GM12878 (cell line): ENCODE data around the gene ACTMAP. TPM values are rescaled to one million over a fixed set of nuclear protein-coding genes. Genes with fewer than 3 reads are reported as not detected.

Source experiments
- ATAC-seq: fragments of 200-7000 bp; cut with Tn5 transposase; 3 replicates; pipeline ENCODE4 v1.9.1; 2020; ENCODE audit warnings: mild to moderate bottlenecking, moderate library complexity
- BruUV-seq: library from RNA; stranded (reverse); fragments of 400-500 nt; replicated peaks from 2 replicates; lab custom pipeline; 2021; lab: Mats Ljungman, UMichigan
- CTCF ChIA-PET: fragments of 300-600 bp; sonication (Branson Sonifier 250); formaldehyde crosslinking; extraction: SDS; loops from one replicate; lab custom pipeline; 2021; ENCODE audit warnings: inconsistent platforms; lab: Yijun Ruan, JAX
- POLR2A ChIA-PET: fragments of 350-600 bp; formaldehyde crosslinking; extraction: SDS; loops from one replicate; lab custom pipeline; 2021; ENCODE audit warnings: inconsistent platforms; lab: Charles Lee
- RAD21 ChIA-PET: fragments of 300-600 bp; sonication (Branson Sonifier 250); formaldehyde crosslinking; loops from one replicate; lab custom pipeline; 2023; ENCODE audit warnings: antibody characterized with exemption; ENCODE audit not compliant: unreplicated experiment; lab: Charles Lee
- SMC1A ChIA-PET: fragments of 300-600 bp; sonication (Branson Sonifier 250); formaldehyde crosslinking; loops from one replicate; lab custom pipeline; 2023; ENCODE audit not compliant: unreplicated experiment, uncharacterized antibody; lab: Charles Lee
- DNase-seq: peaks from one replicate; pipeline ENCODE4 v3.0.0-alpha.2; 2011; ENCODE audit warnings: low read depth, low spot score
- FAIRE-seq: peaks from 3 replicates; lab custom pipeline; 2011; peaks lifted over from hg19 to GRCh38; lab: Jason Lieb, UNC
- H2AFZ ChIP-seq: 2 replicates; pipeline ENCODE4 v1.6.0; 2011; ENCODE audit warnings: low read depth, low read length, control low read depth; ENCODE audit not compliant: control insufficient read depth
- H3K27ac ChIP-seq: 2 replicates; pipeline ENCODE4 v1.5.1; 2011; ENCODE audit warnings: control low read depth; ENCODE audit not compliant: control insufficient read depth, insufficient read depth
- H3K27me3 ChIP-seq, 2 experiments: replicated peaks in 1 of 2; 2 replicates each; pipeline versions ENCODE4 v1.6.0 to v1.6.1; 2011; ENCODE audit warnings: low read length in 1 of 2; ENCODE audit not compliant: control insufficient read depth in 2 of 2, insufficient read depth in 2 of 2
- H3K36me3 ChIP-seq, 2 experiments: 2 replicates each; pipeline ENCODE4 v1.5.1; 2011; ENCODE audit warnings: low read length in 1 of 2; ENCODE audit not compliant: control insufficient read depth in 2 of 2, insufficient read depth in 2 of 2
- H3K4me1 ChIP-seq: 2 replicates; pipeline ENCODE4 v1.6.1; 2011; ENCODE audit warnings: mild to moderate bottlenecking, low read length, moderate library complexity, mixed read lengths; ENCODE audit not compliant: control insufficient read depth, insufficient read depth
- H3K4me2 ChIP-seq: 2 replicates; pipeline ENCODE4 v1.6.0; 2011; ENCODE audit warnings: control low read depth; ENCODE audit not compliant: control insufficient read depth, insufficient read depth
- H3K4me3 ChIP-seq: fragments of 200-600 bp; sonication (generic); 2 replicates; pipeline ENCODE4 v1.5.1; 2016
- H3K79me2 ChIP-seq: 2 replicates; pipeline ENCODE4 v1.6.0; 2011; ENCODE audit warnings: low read length; ENCODE audit not compliant: control insufficient read depth, insufficient read depth
- H3K9ac ChIP-seq: 2 replicates; pipeline ENCODE4 v1.8.0; 2011; ENCODE audit warnings: low read length, control low read depth, mixed read lengths; ENCODE audit not compliant: control insufficient read depth, insufficient read depth
- H3K9me3 ChIP-seq: replicated peaks from 3 replicates; pipeline ENCODE4 v1.5.1; 2011; ENCODE audit warnings: mild to moderate bottlenecking, low read length; ENCODE audit not compliant: control insufficient read depth, insufficient read depth
- H4K20me1 ChIP-seq: 2 replicates; pipeline ENCODE4 v1.6.0; 2011; ENCODE audit not compliant: control insufficient read depth, insufficient read depth
- CEBPB ChIP-seq, 2 experiments: fragments of 150-350 bp in 1 of 2; IDR thresholded peaks; 2 replicates each; pipeline ENCODE4 v1.6.1; 2012 to 2014; ENCODE audit warnings: low read depth in 2 of 2, low read length in 2 of 2, borderline replicate concordance in 1 of 2, inconsistent platforms in 1 of 2
- EP300 ChIP-seq, 2 experiments: fragments of 150-350 bp in 1 of 2; IDR thresholded peaks; 2 replicates each; pipeline ENCODE4 v1.6.1; 2011 to 2012; ENCODE audit warnings: low read depth in 2 of 2, low read length in 2 of 2, borderline replicate concordance in 1 of 2, improper control_type of control experiment in 1 of 2, inconsistent platforms in 1 of 2; ENCODE audit not compliant: control insufficient read depth in 1 of 2
- ETV6 ChIP-seq, 2 experiments: fragments of 450-650 bp in 1 of 2; IDR thresholded peaks in 1 of 2; conservative IDR thresholded peaks in 1 of 2; 2 replicates each; pipeline ENCODE4 v1.6.1; 2014; ENCODE audit warnings: antibody characterized with exemption in 1 of 2, borderline replicate concordance in 1 of 2, low read depth in 1 of 2, mild to moderate bottlenecking in 1 of 2, moderate library complexity in 1 of 2
- GABPA ChIP-seq: IDR thresholded peaks from 2 replicates; pipeline ENCODE4 v1.6.1; 2014; ENCODE audit warnings: antibody characterized with exemption, low read depth, mild to moderate bottlenecking, inconsistent platforms
- IKZF1 ChIP-seq: fragments of 450-650 bp; conservative IDR thresholded peaks from 2 replicates; pipeline ENCODE4 v1.6.1; 2017; ENCODE audit warnings: antibody characterized with exemption, mild to moderate bottlenecking
- NFIC ChIP-seq: IDR thresholded peaks from 2 replicates; pipeline ENCODE4 v1.6.1; 2012; ENCODE audit warnings: low read depth, mild to moderate bottlenecking, inconsistent platforms, low read length, moderate library complexity
- POLR2A ChIP-seq: IDR thresholded peaks from 2 replicates; pipeline ENCODE4 v1.6.1; 2011; ENCODE audit warnings: low read depth, mild to moderate bottlenecking, low read length
- RCOR1 ChIP-seq: conservative IDR thresholded peaks from 2 replicates; pipeline ENCODE4 v1.6.1; 2012; ENCODE audit warnings: low read depth, low read length, improper control_type of control experiment
- SIN3A ChIP-seq: IDR thresholded peaks from 2 replicates; pipeline ENCODE4 v1.6.1; 2012; ENCODE audit warnings: low read depth, low read length, improper control_type of control experiment
- SMARCA5 ChIP-seq: fragments of 450-650 bp; IDR thresholded peaks from 2 replicates; pipeline ENCODE4 v1.6.1; 2017; ENCODE audit warnings: mild to moderate bottlenecking
- SMC3 ChIP-seq: IDR thresholded peaks from 2 replicates; pipeline ENCODE4 v1.6.1; 2011; ENCODE audit warnings: low read length, improper control_type of control experiment, borderline replicate concordance
- WGBS: methylation state at CpG from one replicate; pipeline ENCODE4 v1.1.6; 2016; ENCODE audit warnings: low lambda C conversion rate; ENCODE audit not compliant: insufficient replicate concordance, insufficient coverage; ENCODE audit errors: missing lambda C conversion rate; 5-methylcytosine and 5-hydroxymethylcytosine counted together
- in situ Hi-C: fragments of 300-500 bp; cut with MboI; formaldehyde crosslinking; loops from 9 replicates; pipeline ENCODE4 v1.14.3; 2018; ENCODE audit warnings: mixed read lengths
- intact Hi-C: fragments of 100-400 bp; cut with micrococcal nuclease; formaldehyde crosslinking; loops from one replicate; pipeline ENCODE4 v1.14.2; 2022; ENCODE audit not compliant: unreplicated experiment
- polyA plus RNA-seq, 11 experiments: library from polyadenylated mRNA; depleted of rRNA in 4 of 11; unstranded in 6 of 11; stranded (reverse) in 5 of 11; fragments of >200 nt; fragmentation: Nextera tagmentation in 4 of 11; fragmentation: Illumina TruSeq in 1 of 11; extraction: Ambion mirVana in 4 of 11; extraction: Trizol in 1 of 11; gene quantifications; 1 replicate in 1 of 11; 2 replicates in 10 of 11; pipeline versions ENCODE4 v1.2.1 to v1.2.3, GENCODE V29; 2011 to 2016; ENCODE audit warnings: inconsistent platforms in 2 of 11, missing spikeins in 2 of 11, low read depth in 1 of 11
- total RNA-seq, 4 experiments: library from RNA; depleted of rRNA in 3 of 4; stranded (reverse); fragments of >200 nt in 3 of 4; fragmentation: Illumina TruSeq in 1 of 4; extraction: Trizol in 1 of 4; gene quantifications; 2 replicates each; pipeline versions ENCODE4 v1.2.1 to v1.2.3, GENCODE V29; 2013 to 2021
- TF ChIP-seq, protein P1 (sequence below): fragments of 450-650 bp; IDR thresholded peaks from 2 replicates; pipeline ENCODE4 v1.6.1; 2014; ENCODE audit warnings: mild to moderate bottlenecking
- TF ChIP-seq, protein P2 (sequence below): fragments of 450-650 bp; IDR thresholded peaks from 2 replicates; pipeline ENCODE4 v1.6.1; 2018; ENCODE audit warnings: borderline replicate concordance, mild to moderate bottlenecking; ENCODE audit not compliant: partially characterized antibody

Gene ACTMAP
- total and polyA plus RNA-seq, 10 of the 15 experiments (the other 5 are each of a cell fraction or from before 2014, with no cell fraction given), result 3.0 to 26.2 (median 11.1) TPM

DNA sequence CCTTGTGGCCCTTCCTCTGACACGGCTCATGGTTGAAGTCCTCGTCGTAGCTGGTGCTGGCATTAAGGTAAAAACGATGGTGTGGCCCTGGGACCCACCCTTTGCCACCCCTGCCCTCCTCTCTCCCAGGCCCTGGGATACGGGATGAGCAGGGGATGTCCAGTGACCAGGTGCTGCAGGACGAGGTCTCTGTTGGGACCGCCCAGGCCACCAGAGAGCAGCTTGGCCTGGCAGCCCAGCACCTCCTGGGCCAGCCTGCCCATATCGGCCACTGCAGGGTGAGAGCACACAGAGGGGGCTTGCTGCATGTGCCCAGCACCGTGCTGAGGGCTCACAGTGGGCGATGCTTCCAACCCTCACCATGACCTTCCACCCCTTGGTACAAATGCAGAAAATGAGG, 6.4 kb downstream of the ACTMAP start:
- ChIA-PET SMC1A (interaction anchor here (1.1 to 2.1 kb wide), 2 partner anchors 9 to 75 kb away, joined by 5 to 7 read pairs; no protein-coding TSS in a partner anchor), POLR2A (interaction anchor here (1.5 to 2.1 kb wide), 2 partner anchors 27 to 34 kb away, joined by 5 to 6 read pairs; partner anchors contain the start of genes COQ8B, ITPKC and RAB4B), CTCF (interaction anchor here (0.5 to 4.5 kb wide), 5 partner anchors 9 to 75 kb away, joined by 3 to 26 read pairs (median 5); no protein-coding TSS in a partner anchor), RAD21 (interaction anchor here (1.1 to 16.3 kb wide), 4 partner anchors 32 to 80 kb away, joined by 3 to 291 read pairs (median 8); partner anchors contain the start of genes MIA and RAB4B)
- Histone ChIP-seq H3K9me3 (no peaks in the 10 kb centered on the region), H3K4me2 (no peak overlapping the region), H2AFZ (no peak overlapping the region), H3K9ac (no peak overlapping the region), H4K20me1 (no peaks in the 10 kb centered on the region), H3K27ac (no peak overlapping the region), H3K36me3 (no peaks in the 10 kb centered on the region; a peak in 3 of 4 replicates), H3K79me2 (peaks cover 12% of the 10 kb centered on the region), H3K4me1 (peaks cover 3% of the 10 kb centered on the region; the same call in 1 of the 2 replicates), H3K4me3 (no peak overlapping the region), H3K27me3 (no peaks in the 10 kb centered on the region)
- FAIRE-seq (no peak), DNase-seq (no peak), ATAC-seq (no peak)
- no TSS peak for BruUV-seq
- WGBS, result 91% methylated on average over 10 of the region's 10 CpGs
- TF ChIP-seq ETV6 (conservative IDR thresholded peaks at IDR 0.05 in 1 of 2, IDR thresholded peaks at IDR 0.05 in 1 of 2; ENCODE audit: borderline replicate concordance in 1 of 2, low read depth in 1 of 2) (no peak), EP300 (IDR thresholded peaks at IDR 0.05; ENCODE audit: borderline replicate concordance in 1 of 2, control insufficient read depth in 1 of 2, low read depth in 2 of 2, low read length in 2 of 2) (no peak)
- intact Hi-C loops (no loop called here), in situ Hi-C loops (no loop called here)

- 96% methylated on average over 12 of the region's 12 CpGs for WGBS
- no peak for DNase-seq
- Histone ChIP-seq H3K27ac (no peak overlapping the region), H4K20me1 (no peaks in the 10 kb centered on the region), H3K4me3 (no peak overlapping the region), H3K9me3 (no peaks in the 10 kb centered on the region), H3K27me3 (no peaks in the 10 kb centered on the region), H3K36me3 (no peaks in the 10 kb centered on the region; a peak in 3 of 4 replicates), H3K79me2 (peaks cover 3% of the 10 kb centered on the region), H2AFZ (no peak overlapping the region), H3K4me2 (no peak overlapping the region), H3K4me1 (no peaks in the 10 kb centered on the region), H3K9ac (no peak overlapping the region)
- no TSS peak for BruUV-seq
- intact Hi-C loops (no loop called here), in situ Hi-C loops (no loop called here)
- no peak for ATAC-seq
- FAIRE-seq, result no peak
- ChIA-PET CTCF (interaction anchor here (1.4 to 4.5 kb wide), 4 partner anchors 63 to 80 kb away, joined by 5 to 26 read pairs (median 7); no protein-coding TSS in a partner anchor), POLR2A (interaction anchor here (1.5 kb wide), 1 partner anchor 26 kb away, joined by 5 read pairs; the partner anchor contains the start of genes COQ8B and ITPKC), RAD21 (interaction anchor here (0.5 kb wide), 1 partner anchor 8 kb away, joined by 3 read pairs; no protein-coding TSS in a partner anchor), SMC1A (interaction anchor here (1.5 kb wide), 1 partner anchor 80 kb away, joined by 3 read pairs; no protein-coding TSS in a partner anchor)
- TF ChIP-seq SMARCA5 (no peak), NFIC (no peak), CEBPB (IDR thresholded peaks at IDR 0.05; ENCODE audit: borderline replicate concordance in 1 of 2, low read depth in 2 of 2, low read length in 2 of 2) (no peak), RCOR1 (no peak), POLR2A (no peak), GABPA (no peak), SIN3A (no peak), IKZF1 (no peak), SMC3 (no peak)
- TF ChIP-seq, protein P1, sequence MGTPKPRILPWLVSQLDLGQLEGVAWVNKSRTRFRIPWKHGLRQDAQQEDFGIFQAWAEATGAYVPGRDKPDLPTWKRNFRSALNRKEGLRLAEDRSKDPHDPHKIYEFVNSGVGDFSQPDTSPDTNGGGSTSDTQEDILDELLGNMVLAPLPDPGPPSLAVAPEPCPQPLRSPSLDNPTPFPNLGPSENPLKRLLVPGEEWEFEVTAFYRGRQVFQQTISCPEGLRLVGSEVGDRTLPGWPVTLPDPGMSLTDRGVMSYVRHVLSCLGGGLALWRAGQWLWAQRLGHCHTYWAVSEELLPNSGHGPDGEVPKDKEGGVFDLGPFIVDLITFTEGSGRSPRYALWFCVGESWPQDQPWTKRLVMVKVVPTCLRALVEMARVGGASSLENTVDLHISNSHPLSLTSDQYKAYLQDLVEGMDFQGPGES, result no peak
- TF ChIP-seq, protein P2, sequence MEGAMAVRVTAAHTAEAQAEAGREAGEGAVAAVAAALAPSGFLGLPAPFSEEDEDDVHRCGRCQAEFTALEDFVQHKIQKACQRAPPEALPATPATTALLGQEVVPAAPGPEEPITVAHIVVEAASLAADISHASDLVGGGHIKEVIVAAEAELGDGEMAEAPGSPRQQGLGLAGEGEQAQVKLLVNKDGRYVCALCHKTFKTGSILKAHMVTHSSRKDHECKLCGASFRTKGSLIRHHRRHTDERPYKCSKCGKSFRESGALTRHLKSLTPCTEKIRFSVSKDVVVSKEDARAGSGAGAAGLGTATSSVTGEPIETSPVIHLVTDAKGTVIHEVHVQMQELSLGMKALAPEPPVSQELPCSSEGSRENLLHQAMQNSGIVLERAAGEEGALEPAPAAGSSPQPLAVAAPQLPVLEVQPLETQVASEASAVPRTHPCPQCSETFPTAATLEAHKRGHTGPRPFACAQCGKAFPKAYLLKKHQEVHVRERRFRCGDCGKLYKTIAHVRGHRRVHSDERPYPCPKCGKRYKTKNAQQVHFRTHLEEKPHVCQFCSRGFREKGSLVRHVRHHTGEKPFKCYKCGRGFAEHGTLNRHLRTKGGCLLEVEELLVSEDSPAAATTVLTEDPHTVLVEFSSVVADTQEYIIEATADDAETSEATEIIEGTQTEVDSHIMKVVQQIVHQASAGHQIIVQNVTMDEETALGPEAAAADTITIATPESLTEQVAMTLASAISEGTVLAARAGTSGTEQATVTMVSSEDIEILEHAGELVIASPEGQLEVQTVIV, result no peak
Measured at GRCh38 chr19:40742886-40743285, 7.4 kb downstream of the ACTMAP start.
